Mononuclear cell (primary cell): ENCODE results near the gene HLA-DPB1. TPM values are rescaled to one million over a fixed set of nuclear protein-coding genes. Genes with fewer than 3 reads are reported as not detected.

Source experiments
- H3K27me3 ChIP-seq: 2 replicates; pipeline ENCODE4 v1.6.0; 2011; ENCODE audit warnings: low read length, control low read depth; ENCODE audit not compliant: insufficient read depth
- H3K4me1 ChIP-seq: 2 replicates; pipeline ENCODE4 v1.5.1; 2011; ENCODE audit warnings: mild to moderate bottlenecking, low read length, control low read depth; ENCODE audit not compliant: insufficient read depth
- H3K4me3 ChIP-seq: 2 replicates; pipeline ENCODE4 v1.5.1; 2011; ENCODE audit warnings: mild to moderate bottlenecking, low read length, moderate library complexity
- H3K9me3 ChIP-seq: 2 replicates; pipeline ENCODE4 v1.5.1; 2011; ENCODE audit warnings: low read depth, mild to moderate bottlenecking, control low read depth, low read length
- total RNA-seq: library from RNA; depleted of rRNA; stranded (reverse); fragments of >200 nt; gene quantifications from one replicate; pipeline ENCODE4 v1.2.3, GENCODE V29; 2012

Gene HLA-DPB1
- total RNA-seq, 1 donor, result 166 TPM

DNA sequence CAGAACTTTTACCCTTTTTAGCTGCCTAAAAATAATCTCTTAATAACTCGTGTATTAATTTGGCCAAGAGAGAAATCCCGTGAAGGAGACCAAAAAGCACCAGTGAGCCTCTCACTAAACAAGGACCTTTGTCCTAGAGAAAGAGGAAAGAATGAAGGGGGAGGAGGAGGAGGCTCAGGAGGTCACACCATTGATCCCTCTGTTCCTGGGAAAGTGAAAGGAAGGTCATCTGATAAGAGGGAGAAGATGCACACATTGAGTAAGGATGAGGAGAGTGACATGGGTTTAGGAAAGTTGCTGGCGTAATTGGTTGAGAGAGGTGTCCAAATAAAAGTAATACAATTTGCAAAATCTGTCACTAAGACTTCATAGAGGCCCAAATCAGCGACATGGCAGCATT lies 49.2 kb downstream of the HLA-DPB1 start:
- peaks cover 14% of the 10 kb centered on the region for H3K9me3 ChIP-seq

DNA sequence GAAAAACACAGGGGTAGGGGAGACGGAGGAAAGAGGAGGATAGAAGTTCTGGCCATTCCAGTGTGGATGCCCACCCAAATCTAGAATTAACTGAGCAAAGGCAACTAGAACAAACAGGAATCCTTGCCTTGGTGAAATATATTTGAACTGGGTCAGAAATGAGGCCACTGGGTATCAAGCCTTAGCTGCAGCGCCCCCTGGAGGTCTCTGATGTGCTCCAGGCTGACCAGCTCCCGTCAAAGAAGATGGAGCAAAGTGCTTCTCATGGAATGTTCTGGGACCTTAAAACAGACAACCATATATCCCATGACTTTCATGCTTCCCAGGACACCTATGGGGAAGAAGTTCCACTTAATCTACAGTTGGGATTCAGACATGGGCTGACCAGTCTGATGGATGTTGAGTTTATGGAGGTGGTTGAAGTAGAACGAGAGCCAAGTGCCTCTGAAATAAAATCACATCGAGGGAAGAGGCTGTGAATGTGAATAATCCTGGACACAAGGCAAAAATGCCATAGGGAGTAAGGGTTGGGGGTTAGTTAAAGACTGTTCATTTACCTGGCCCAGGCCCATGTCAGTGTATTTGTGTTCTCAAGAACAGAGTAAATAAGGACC lies 50.4 kb downstream of the HLA-DPB1 start:
- Histone ChIP-seq H3K27me3 (no peaks in the 10 kb centered on the region), H3K4me1 (no peaks in the 10 kb centered on the region), H3K4me3 (no peak overlapping the region), H3K9me3 (peaks cover 14% of the 10 kb centered on the region)

More for the DNA sequence above, 49.2 kb downstream of the HLA-DPB1 start:
- Histone ChIP-seq H3K4me3 (no peak overlapping the region), H3K4me1 (no peaks in the 10 kb centered on the region), H3K27me3 (no peaks in the 10 kb centered on the region)

DNA sequence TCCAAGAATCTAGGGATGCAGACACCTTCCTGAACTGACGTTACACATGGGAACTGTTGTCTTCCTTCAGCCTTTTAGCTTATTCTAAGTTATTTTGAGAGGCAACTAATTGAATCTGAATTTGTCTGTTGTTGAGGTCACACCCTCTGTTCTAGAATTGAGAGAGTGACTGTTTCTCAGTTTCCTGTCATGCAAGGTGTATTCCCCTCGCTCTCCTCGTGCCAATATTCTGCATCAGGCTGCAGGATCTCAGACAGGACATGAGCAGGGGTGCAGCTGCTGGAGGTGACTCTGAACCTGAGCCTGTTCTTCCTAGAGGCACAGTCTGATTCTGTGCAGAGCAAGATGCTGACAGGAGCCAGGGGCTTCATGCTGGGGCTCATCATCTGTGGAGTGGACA lies 52.5 kb downstream of the HLA-DPB1 start:
- Histone ChIP-seq H3K4me1 (no peaks in the 10 kb centered on the region), H3K4me3 (no peak overlapping the region), H3K27me3 (no peaks in the 10 kb centered on the region), H3K9me3 (peaks cover 9% of the 10 kb centered on the region)

DNA sequence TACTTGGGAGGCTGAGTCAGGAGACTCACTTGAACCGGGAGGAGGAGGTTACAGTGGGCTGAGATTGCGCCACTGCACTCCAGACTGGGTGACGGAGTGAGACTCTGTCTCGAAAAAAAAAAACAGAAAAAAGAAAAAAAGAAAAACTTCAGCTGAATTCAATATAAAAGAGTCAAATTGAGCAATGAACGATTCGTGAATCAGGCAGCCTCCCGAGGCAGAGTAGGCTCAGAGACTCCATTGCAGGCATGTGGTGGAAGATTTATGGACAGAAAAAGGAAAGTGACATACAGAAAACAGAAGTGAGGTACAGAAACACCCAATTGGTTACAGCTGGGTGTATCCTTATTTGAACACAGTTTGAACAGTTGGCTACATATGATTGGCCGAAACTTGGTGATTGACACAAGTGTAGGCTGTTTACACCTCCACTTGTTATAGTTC lies 56.3 kb downstream of the HLA-DPB1 start:
- Histone ChIP-seq H3K4me3 (no peak overlapping the region), H3K9me3 (no peaks in the 10 kb centered on the region), H3K27me3 (no peaks in the 10 kb centered on the region), H3K4me1 (no peaks in the 10 kb centered on the region)

DNA sequence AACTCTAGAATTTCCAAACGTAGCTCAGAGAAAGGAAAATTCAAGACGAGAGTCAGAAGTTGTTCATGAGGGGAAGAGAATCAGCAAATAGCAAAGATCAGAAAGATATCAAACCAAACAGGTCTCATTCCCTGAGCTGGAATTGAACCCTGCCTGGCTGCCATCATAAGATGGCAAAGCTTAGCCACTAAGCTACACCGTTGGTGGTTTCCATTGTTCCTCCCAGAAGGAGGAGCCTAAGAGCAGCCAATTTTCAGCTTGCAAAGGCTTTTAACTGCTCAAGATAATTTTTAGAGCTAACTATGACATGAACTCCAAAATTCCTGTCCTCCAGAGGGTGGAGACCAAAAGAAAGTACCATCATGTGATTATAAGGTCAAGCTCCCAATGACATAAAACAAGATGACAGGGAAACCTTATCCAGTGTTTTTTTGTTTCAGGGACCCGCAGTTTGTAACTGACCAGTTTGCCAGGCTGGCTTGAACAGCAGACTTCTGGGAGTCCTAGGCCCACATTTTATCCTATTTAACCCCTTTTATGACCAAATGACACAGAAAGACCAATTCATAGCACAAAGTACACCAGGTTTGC lies 60.6 kb downstream of the HLA-DPB1 start:
- Histone ChIP-seq H3K9me3 (no peaks in the 10 kb centered on the region), H3K4me1 (no peaks in the 10 kb centered on the region), H3K27me3 (no peaks in the 10 kb centered on the region), H3K4me3 (no peak overlapping the region)

Other genes with a start within 250 kb of the HLA-DPB1 start
- gene TAP2, start 237.3 kb upstream of the HLA-DPB1 start, total RNA-seq, result 45.0 TPM
- gene PSMB8, start 231.9 kb upstream of the HLA-DPB1 start, total RNA-seq, result 81.4 TPM
- gene TAP1, start 222.3 kb upstream of the HLA-DPB1 start, total RNA-seq, result 67.2 TPM
- gene PSMB9, start 221.8 kb upstream of the HLA-DPB1 start, total RNA-seq, result 18.7 TPM
- gene HLA-DMB, start 135.0 kb upstream of the HLA-DPB1 start, total RNA-seq, result 67.8 TPM
- 89.0 TPM for gene HLA-DMA, start 122.9 kb upstream of the HLA-DPB1 start, total RNA-seq
- 193 TPM for gene BRD2, start 107.4 kb upstream of the HLA-DPB1 start, total RNA-seq
- gene HLA-DOA, start 66.4 kb upstream of the HLA-DPB1 start, total RNA-seq, result 16.2 TPM
- gene HLA-DPA1, start 2.3 kb upstream of the HLA-DPB1 start, total RNA-seq, result 271 TPM
- 0.63 TPM for gene COL11A2, start 116.5 kb downstream of the HLA-DPB1 start, total RNA-seq
- 11.3 TPM for gene RXRB, start 124.7 kb downstream of the HLA-DPB1 start, total RNA-seq
- gene SLC39A7, start 124.9 kb downstream of the HLA-DPB1 start, total RNA-seq, result 10.7 TPM
- 6.4 TPM for gene HSD17B8, start 128.7 kb downstream of the HLA-DPB1 start, total RNA-seq
- gene RING1, start 132.5 kb downstream of the HLA-DPB1 start, total RNA-seq, result 11.4 TPM
- gene VPS52, start 195.9 kb downstream of the HLA-DPB1 start, total RNA-seq, result 27.8 TPM
- 4,638 TPM for gene RPS18, start 196.1 kb downstream of the HLA-DPB1 start, total RNA-seq
- gene B3GALT4, start 201.1 kb downstream of the HLA-DPB1 start, total RNA-seq, result 11.1 TPM
- gene WDR46, start 213.2 kb downstream of the HLA-DPB1 start, total RNA-seq, result 19.4 TPM
- gene PFDN6, start 213.6 kb downstream of the HLA-DPB1 start, total RNA-seq, result 11.1 TPM
- gene RGL2, start 223.0 kb downstream of the HLA-DPB1 start, total RNA-seq, result 14.7 TPM
- 188 TPM for gene TAPBP, start 238.1 kb downstream of the HLA-DPB1 start, total RNA-seq
- gene ZBTB22, start 241.8 kb downstream of the HLA-DPB1 start, total RNA-seq, result 12.6 TPM
- 15.2 TPM for gene DAXX, start 247.0 kb downstream of the HLA-DPB1 start, total RNA-seq